Measurements from ENCODE around the gene HYAL2.
A peak's percentile ranks its signal among the peaks of the same experiment; 100 is the strongest.

HYAL2 gene

GRCh38 chr3:50350527-50351322 is 28.2 kb upstream of the HYAL2 start, which contains the start of the genes CYB561D2 and NPRL2:
TSS of gene CYB561D2 (plus strand) at chr3:50350862. CDS start at chr3:50351434, 572 bp downstream.
TSS of gene NPRL2 (minus strand) at chr3:50350775. CDS start at chr3:50350652, 123 bp downstream.
- peak; percentile 98 for DNase-seq

DNA sequence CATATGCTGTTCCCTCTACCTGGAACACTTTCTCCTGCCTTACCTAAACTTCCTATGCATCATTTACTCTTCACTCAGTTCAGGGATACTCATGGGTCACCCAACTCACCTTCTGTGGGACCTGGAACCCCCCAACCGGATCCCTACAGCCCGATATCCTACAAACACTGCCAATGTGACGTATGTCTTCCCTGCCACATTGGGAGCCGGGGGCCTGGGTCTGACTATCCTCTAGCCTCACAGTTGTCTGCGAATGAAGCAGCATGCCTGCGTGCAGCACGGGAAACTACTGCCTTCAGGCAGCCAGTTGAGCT is 27.6 kb upstream of the HYAL2 start:
- no peak for DNase-seq

GRCh38 chr3:50347187-50347813 is 24.8 kb upstream of the HYAL2 start:
- DNase-seq: peak; percentile 68

- peak; percentile 73 for DNase-seq
Measured at GRCh38 chr3:50345586-50346234, 23.2 kb upstream of the HYAL2 start, which contains the start of gene ZMYND10. TSS of gene ZMYND10 (minus strand) at chr3:50345732. CDS start at chr3:50345579, 153 bp downstream.

GRCh38 chr3:50345008-50345407 is 22.5 kb upstream of the HYAL2 start:
- DNase-seq: no peak

- no peak for DNase-seq
Measured at GRCh38 chr3:50342813-50343633, 20.5 kb upstream of the HYAL2 start.

GRCh38 chr3:50341996-50342650 is 19.6 kb upstream of the HYAL2 start:
- no peak for DNase-seq

DNA sequence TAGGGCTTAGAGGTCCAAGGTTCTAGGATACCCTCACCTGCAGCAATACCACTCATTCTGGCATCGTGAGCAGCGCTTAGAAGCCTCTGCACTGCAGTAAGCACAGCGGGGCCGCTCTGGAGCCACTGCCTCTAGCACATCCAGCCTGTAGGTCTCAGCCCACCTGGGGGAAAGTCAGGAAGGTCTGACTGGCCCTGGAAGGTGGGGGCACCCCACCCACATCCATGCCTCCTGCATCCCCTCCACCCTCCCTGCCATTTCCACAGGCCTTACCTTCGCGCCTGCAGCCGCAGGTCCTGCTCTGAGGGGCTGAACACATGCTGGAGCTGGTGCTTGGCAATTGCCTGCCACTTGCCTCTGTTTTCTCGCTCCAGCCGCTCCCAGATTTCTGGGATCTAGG is 19.0 kb upstream of the HYAL2 start:
- no peak for DNase-seq

DNA sequence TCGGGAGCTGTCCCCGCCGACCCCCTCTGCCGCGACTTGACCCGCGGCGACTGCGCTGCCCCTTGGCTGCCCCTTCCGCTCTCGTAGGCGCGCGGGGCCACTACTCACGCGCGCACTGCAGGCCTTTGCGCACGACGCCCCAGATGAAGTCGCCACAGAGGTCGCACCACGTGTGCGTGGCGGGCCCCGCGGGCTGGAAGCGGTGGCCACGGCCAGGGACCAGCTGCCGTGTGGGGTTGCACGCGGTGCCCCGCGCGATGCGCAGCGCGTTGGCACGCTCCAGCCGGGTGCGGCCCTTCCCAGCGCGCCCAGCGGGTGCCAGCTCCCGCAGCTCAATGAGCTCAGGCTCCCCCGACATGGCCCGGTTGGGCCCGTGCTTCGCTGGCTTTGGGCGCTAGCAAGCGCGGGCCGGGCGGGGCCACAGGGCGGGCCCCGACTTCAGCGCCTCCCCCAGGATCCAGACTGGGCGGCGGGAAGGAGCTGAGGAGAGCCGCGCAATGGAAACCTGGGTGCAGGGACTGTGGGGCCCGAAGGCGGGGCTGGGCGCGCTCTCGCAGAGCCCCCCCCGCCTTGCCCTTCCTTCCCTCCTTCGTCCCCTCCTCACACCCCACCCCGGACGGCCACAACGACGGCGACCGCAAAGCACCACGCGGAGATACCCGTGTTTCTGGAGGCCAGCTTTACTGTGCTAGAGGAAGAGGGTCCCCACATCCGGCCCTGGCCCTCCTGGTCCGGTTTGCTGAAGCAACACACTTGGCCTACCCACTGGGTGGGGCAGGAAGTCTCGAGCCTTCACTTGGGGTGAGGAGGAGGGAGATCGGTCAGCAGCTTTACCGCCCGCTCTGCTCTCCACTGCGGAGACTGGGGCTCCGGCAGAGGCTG is 18.1 kb upstream of the HYAL2 start, which contains the start of gene RASSF1:
Gene RASSF1, minus strand, starts transcription at position 389 of the 882 bp plus-strand sequence. Its CDS starts 31 bp downstream, at position 358.
- DNase-seq: peak; percentile 51

GRCh38 chr3:50340147-50340447 is 17.6 kb upstream of the HYAL2 start:
- DNase-seq: no peak

GRCh38 chr3:50339485-50340146 is 17.1 kb upstream of the HYAL2 start:
- DNase-seq: no peak

- DNase-seq: no peak
Measured at GRCh38 chr3:50338965-50339364, 16.4 kb upstream of the HYAL2 start.

- DNase-seq: peak; percentile 86
Measured at GRCh38 chr3:50337175-50337861, 14.8 kb upstream of the HYAL2 start.

GRCh38 chr3:50336452-50337174 is 14.1 kb upstream of the HYAL2 start:
- no peak for DNase-seq

- no peak for DNase-seq
Measured at GRCh38 chr3:50334339-50335075, 12.0 kb upstream of the HYAL2 start.

DNA sequence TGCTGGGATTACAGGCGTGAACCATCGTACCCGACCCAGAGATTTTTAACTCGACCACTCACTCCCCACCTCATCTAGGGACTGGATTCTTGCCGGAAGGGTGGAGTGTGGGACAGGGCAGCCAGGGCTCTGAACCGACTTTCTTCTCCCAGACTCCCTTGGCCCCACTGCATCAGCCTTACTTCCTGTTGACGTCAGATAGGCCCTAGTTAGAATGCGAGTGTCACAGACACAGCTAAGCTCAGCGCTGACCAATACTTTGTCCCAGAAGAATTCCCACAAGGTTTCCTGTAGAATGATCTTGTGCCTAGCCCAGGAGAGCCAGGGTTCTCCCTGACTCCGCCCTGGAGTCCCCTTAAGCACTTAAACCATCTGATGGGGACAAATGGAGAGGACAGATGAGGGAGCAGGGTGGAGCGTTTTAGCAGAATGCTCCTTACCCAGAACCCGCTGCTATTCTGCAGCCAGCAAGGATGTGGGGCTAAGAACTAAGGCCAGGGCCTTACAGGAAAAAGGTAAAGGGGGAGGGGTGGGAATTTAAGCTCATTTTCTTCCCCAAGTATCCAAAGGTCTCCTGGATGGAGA is 11.3 kb upstream of the HYAL2 start:
- DNase-seq: no peak

- DNase-seq: no peak
Measured at GRCh38 chr3:50331364-50331907, 8.9 kb upstream of the HYAL2 start.

GRCh38 chr3:50330330-50330729 is 7.8 kb upstream of the HYAL2 start:
- no peak for DNase-seq
